Measurements from ENCODE around the gene MMP1.
"Not testable (repeated sequence)": the region's sequence is repeated elsewhere in the genome, so short reads cannot be mapped to it uniquely, and the experiment has no call there.

GRCh38 chr11:102746746-102747578, 51.0 kb downstream of the MMP1 start:
- not testable (repeated sequence) for TF ChIP-seq POLR2A (IDR thresholded peaks at IDR 0.05)
- TF ChIP-seq, protein P1, sequence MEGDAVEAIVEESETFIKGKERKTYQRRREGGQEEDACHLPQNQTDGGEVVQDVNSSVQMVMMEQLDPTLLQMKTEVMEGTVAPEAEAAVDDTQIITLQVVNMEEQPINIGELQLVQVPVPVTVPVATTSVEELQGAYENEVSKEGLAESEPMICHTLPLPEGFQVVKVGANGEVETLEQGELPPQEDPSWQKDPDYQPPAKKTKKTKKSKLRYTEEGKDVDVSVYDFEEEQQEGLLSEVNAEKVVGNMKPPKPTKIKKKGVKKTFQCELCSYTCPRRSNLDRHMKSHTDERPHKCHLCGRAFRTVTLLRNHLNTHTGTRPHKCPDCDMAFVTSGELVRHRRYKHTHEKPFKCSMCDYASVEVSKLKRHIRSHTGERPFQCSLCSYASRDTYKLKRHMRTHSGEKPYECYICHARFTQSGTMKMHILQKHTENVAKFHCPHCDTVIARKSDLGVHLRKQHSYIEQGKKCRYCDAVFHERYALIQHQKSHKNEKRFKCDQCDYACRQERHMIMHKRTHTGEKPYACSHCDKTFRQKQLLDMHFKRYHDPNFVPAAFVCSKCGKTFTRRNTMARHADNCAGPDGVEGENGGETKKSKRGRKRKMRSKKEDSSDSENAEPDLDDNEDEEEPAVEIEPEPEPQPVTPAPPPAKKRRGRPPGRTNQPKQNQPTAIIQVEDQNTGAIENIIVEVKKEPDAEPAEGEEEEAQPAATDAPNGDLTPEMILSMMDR (IDR thresholded peaks at IDR 0.05) = not testable (repeated sequence)
